ENCODE results near the gene TNS1. TPM values are rescaled to one million over a fixed set of nuclear protein-coding genes. Genes with fewer than 3 reads are reported as not detected.
"Not testable (repeated sequence)": the region's sequence is repeated elsewhere in the genome, so short reads cannot be mapped to it uniquely, and the experiment has no call there.

TNS1 gene
- total RNA-seq, 1 donor from 2014 or later: 25.1 TPM

- TF ChIP-seq, protein P1, sequence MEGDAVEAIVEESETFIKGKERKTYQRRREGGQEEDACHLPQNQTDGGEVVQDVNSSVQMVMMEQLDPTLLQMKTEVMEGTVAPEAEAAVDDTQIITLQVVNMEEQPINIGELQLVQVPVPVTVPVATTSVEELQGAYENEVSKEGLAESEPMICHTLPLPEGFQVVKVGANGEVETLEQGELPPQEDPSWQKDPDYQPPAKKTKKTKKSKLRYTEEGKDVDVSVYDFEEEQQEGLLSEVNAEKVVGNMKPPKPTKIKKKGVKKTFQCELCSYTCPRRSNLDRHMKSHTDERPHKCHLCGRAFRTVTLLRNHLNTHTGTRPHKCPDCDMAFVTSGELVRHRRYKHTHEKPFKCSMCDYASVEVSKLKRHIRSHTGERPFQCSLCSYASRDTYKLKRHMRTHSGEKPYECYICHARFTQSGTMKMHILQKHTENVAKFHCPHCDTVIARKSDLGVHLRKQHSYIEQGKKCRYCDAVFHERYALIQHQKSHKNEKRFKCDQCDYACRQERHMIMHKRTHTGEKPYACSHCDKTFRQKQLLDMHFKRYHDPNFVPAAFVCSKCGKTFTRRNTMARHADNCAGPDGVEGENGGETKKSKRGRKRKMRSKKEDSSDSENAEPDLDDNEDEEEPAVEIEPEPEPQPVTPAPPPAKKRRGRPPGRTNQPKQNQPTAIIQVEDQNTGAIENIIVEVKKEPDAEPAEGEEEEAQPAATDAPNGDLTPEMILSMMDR (conservative IDR thresholded peaks at IDR 0.05; ENCODE audit: low read depth, low read length): no peak
- H3K4me3 ChIP-seq (ENCODE audit: low read depth, low read length): no peak overlapping the region
- DNase-seq (ENCODE audit: low read depth): no peak
Observed at GRCh38 chr2:218020966-218021535, 18.3 kb upstream of the TNS1 start.

GRCh38 chr2:218020281-218020680 is 17.5 kb upstream of the TNS1 start:
- no peak overlapping the region for H3K4me3 ChIP-seq (ENCODE audit: low read depth, low read length)
- DNase-seq (ENCODE audit: low read depth): no peak
- TF ChIP-seq, protein P1 (conservative IDR thresholded peaks at IDR 0.05; ENCODE audit: low read depth, low read length): no peak

DNA sequence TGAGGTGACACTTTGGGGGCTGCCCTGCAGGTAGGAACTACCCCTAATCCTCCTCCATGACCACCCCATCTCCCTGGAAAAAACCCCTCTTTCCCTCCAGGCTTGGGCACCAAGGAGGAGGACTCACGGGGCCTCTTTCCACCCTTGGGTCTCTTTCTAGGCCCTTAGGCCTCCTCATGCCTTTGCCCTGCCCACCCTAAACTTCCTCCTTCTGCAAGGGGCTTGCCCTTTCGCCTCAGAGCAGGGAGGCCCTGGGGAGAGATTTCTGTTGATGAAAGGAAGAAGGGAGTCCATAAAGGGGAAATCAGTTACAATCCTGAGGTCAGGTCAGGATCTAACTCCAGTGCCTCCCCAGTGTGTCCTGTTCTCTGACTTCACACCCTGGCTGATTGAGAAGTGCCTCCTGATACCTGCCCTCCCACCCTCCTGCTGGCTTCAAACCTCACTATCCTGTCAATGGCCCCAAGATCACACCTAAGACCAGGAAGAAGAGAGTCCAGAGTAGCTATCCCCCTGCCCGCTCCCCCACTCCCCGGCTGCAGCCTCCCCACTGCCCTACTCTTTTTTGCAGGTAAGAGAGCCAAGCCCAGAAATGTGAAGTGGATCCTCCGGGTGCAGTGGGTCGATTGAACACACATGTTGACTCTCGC is 16.7 kb upstream of the TNS1 start:
- TF ChIP-seq, protein P1 (conservative IDR thresholded peaks at IDR 0.05; ENCODE audit: low read depth, low read length): no peak
- H3K4me3 ChIP-seq (ENCODE audit: low read depth, low read length): no peak overlapping the region
- DNase-seq (ENCODE audit: low read depth): no peak

DNA sequence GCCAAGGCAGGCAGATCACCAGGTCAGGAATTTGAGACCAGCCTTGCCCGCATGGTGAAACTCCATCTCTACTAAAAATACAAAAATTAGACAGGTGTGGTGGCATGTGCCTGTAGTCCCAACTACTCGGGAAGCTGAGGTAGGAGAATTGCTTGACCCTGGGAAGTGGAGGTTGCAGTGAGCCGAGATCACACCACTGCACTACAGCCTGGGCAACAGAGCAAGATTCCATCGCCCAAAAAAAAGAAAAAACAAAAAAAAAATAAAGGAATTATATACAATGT is 16.0 kb upstream of the TNS1 start:
- DNase-seq (ENCODE audit: low read depth); H3K4me3 ChIP-seq (ENCODE audit: low read depth, low read length): not testable (repeated sequence)

DNA sequence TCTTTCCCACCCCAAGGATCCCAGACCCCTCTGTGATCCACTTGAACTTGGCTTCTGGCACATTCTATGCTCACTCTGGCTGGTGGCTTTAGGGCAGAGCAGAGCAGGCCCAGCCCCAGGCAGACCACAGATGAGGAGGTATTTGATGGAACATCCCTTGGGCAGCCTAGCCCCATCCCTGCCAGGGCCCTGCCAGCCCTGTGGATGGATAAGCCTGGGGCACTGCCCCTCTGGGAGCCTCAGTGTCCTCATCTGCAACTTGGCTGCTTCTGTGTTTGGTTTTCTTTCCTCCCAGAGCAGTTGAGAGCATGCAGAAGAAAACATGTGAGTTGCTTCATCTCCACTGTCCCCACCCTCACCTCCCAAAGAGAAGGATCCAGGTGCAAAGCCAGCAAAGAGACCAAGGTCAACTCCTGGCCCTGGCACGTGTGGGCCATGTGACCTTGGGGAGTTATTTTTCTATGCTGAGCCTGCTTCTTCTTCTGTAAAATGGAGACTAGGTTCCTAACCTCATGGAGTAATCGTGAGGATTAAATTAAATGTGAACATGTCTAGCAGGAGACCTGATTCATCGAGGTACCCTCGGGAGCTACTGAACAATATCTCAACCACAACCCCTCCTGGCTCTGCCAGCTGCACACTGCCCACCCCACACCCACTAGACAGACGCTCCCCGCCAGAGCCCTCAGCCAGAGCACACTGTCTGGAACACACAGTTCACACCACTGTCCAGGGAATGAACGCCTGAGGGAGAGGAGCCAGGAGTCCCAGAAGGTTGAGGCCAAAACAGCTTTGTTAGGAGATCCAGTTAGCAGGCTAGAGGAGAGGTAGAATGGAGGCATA is 14.6 kb upstream of the TNS1 start:
- TF ChIP-seq, protein P1 (conservative IDR thresholded peaks at IDR 0.05; ENCODE audit: low read depth, low read length): no peak
- no peak for DNase-seq (ENCODE audit: low read depth)
- no peak overlapping the region for H3K4me3 ChIP-seq (ENCODE audit: low read depth, low read length)

- DNase-seq (ENCODE audit: low read depth): no peak
- TF ChIP-seq, protein P1 (conservative IDR thresholded peaks at IDR 0.05; ENCODE audit: low read depth, low read length): no peak
- H3K4me3 ChIP-seq (ENCODE audit: low read depth, low read length): no peak overlapping the region
Observed at GRCh38 chr2:218016810-218017209, 14.0 kb upstream of the TNS1 start.

- TF ChIP-seq, protein P1 (conservative IDR thresholded peaks at IDR 0.05; ENCODE audit: low read depth, low read length): no peak
- DNase-seq (ENCODE audit: low read depth): no peak
- H3K4me3 ChIP-seq (ENCODE audit: low read depth, low read length): no peak overlapping the region
Observed at GRCh38 chr2:218015586-218016521, 13.1 kb upstream of the TNS1 start.

Data from epithelial cell of proximal tubule (primary cell).